Measurements from ENCODE around the gene THSD7A.

GRCh38 chr7:11775401-11775800, 56.6 kb downstream of the THSD7A start:
- TF ChIP-seq CTCF (IDR thresholded peaks at IDR 0.05; ENCODE audit: low read length) (no peak), EZH2 (optimal IDR thresholded peaks at IDR 0.05; ENCODE audit: low read depth, low read length) (no peak), EZH2phosphoT487 (IDR thresholded peaks at IDR 0.05; ENCODE audit: low read length) (no peak)
